ENCODE results near the gene AXDND1.

- TF ChIP-seq EZH2 (IDR thresholded peaks at IDR 0.05), result no peak
- no peak for TF ChIP-seq POLR2AphosphoS5 (IDR thresholded peaks at IDR 0.05; ENCODE audit: borderline replicate concordance, low read depth, low read length)
These were observed 27.9 kb downstream of the AXDND1 start for GRCh38 chr1:179393721-179394120.

All from SK-N-MC (cell line).